GM08714 (cell line): ENCODE data around the gene SEPHS2.
"Not testable (repeated sequence)": the region's sequence is repeated elsewhere in the genome, so short reads cannot be mapped to it uniquely, and the experiment has no call there.

Experiments
- H3K4me3 ChIP-seq: fragments of 200-500 bp; sonication (Bioruptor generic); 2 replicates; pipeline ENCODE4 v1.5.1; 2014; ENCODE audit warnings: mild to moderate bottlenecking, low read length, inconsistent platforms
- ZNF274 ChIP-seq: IDR thresholded peaks from 2 replicates; pipeline ENCODE4 v1.6.1; 2012; ENCODE audit warnings: mild to moderate bottlenecking, low read depth, low read length

The SEPHS2 gene, protein sequence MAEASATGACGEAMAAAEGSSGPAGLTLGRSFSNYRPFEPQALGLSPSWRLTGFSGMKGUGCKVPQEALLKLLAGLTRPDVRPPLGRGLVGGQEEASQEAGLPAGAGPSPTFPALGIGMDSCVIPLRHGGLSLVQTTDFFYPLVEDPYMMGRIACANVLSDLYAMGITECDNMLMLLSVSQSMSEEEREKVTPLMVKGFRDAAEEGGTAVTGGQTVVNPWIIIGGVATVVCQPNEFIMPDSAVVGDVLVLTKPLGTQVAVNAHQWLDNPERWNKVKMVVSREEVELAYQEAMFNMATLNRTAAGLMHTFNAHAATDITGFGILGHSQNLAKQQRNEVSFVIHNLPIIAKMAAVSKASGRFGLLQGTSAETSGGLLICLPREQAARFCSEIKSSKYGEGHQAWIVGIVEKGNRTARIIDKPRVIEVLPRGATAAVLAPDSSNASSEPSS

DNA sequence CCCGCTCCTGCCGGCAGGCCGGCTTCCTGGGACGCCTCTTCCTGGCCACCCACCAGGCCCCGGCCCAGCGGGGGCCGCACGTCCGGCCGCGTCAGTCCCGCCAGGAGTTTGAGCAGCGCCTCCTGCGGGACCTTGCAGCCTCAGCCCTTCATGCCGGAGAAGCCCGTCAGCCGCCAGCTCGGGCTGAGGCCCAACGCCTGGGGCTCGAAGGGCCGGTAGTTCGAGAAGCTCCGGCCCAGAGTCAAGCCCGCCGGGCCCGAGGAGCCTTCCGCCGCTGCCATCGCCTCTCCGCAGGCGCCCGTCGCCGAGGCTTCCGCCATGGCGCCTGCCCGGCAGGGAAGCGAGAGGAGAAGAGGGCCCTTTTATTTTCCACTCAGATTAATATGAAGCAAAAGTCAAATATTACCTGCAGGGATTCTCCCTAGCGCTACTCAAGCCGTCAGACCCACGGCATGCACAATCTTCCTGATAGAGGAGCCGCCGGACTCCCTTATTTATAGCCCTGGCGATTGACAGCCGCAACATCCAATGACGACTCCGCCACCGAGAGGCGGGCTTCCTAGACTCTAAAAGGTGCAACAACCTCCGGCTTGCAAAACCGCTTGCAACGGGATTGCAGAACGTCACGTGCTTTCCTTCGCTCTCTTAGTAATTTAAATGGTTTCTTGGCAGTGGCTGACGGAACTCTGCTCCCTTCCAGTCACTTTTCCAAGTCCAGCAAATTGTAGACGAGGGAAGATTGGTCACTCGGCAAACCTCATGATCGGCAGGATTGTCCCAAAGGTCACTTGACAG is at the start of gene SEPHS2:
Gene SEPHS2 (minus strand): TSS at position 467 of the 795 bp plus-strand sequence. CDS start 147 bp downstream, at position 320.
- peak within 1 kb of the TSS; percentile 83 for H3K4me3 ChIP-seq
- no peak for TF ChIP-seq ZNF274

DNA sequence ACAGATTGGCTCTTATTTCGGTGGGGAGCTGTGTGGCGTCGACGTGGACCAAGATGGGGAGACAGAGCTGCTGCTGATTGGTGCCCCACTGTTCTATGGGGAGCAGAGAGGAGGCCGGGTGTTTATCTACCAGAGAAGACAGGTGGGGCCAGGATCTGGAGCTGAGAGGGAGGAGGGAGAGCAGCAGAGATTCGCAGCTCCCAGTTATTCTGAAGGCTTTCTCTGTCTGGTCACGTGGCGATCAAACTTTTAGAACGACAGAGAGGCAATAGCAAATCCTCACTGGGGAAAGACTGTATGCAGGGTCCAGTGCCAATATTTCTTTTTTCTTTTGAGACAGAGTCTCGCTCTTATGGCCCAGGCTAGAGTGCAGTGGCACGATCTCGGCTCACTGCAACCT is 49.0 kb upstream of the SEPHS2 start:
- TF ChIP-seq ZNF274 = no peak
- H3K4me3 ChIP-seq = no peak overlapping the region

DNA sequence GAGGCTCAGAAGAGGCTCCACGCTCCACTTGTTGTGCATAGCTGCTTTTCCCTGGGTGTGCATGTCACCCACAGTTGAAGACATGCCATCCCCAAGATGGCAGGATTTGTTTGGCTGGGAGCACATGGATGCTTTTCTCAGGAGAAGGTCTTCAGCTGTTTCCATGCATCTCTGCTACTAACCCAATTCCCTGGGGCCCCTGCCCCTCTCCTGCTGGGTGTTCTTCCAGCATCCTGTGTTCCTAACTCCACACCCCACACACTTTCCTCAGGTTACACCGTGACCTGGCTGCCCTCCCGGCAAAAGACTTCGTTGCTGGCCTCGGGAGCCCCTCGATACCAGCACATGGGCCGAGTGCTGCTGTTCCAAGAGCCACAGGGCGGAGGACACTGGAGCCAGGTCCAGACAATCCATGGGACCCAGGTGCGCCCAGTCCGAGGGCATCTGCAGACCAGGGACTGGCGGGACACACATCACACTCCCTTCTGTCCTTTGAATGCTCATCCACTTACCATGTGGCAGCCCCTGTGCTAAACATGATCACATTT is 48.3 kb upstream of the SEPHS2 start:
- no peak for TF ChIP-seq ZNF274

DNA sequence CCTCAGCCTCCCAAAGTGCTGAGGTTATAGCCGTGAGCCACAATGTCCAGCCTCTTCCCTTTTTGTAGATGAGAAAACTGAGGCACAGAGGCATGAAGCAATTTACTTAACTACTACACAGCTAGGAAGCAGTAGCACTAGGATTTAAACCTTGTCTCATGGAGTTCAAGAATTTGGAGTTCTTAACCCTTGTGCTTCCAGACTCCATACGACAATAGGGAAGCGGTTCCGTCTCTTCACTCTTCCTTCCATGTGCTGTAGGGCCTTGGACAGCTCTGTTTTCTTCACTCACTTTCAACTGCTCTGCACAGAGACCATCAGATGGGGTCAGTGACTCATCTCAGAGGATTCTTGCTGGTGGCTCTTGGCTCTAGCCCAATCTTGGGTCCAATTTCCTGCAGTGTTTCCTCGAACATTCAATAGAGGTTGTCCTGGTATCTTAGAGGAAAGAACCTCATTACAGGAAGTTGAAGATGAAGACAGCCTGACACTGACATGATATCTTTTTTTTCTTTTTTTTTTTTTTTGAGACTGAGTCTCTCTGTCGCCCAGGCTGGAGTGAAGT is 46.2 kb upstream of the SEPHS2 start:
- TF ChIP-seq ZNF274 = no peak
- no peak overlapping the region for H3K4me3 ChIP-seq

More for the DNA sequence above, 48.3 kb upstream of the SEPHS2 start:
- no peak overlapping the region for H3K4me3 ChIP-seq

DNA sequence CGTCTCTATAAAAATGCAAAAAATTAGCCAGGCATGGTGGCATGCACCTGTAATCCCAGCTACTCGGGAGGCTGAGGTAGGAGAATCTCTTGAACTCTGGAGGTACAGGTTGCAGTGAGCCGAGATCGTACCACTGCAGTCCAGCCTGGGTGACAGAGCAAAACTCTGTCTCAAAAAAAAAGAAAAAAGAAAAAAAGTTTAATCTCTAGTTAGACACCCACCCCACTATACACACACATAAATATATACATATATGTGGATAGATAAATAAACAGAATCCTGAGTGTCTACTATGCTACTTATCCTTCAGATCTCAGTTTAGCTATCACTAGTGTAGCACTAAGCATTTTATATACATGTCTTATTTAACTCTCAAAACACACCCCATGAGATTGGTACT is 45.6 kb upstream of the SEPHS2 start:
- no peak for TF ChIP-seq ZNF274
- H3K4me3 ChIP-seq = no peak overlapping the region

DNA sequence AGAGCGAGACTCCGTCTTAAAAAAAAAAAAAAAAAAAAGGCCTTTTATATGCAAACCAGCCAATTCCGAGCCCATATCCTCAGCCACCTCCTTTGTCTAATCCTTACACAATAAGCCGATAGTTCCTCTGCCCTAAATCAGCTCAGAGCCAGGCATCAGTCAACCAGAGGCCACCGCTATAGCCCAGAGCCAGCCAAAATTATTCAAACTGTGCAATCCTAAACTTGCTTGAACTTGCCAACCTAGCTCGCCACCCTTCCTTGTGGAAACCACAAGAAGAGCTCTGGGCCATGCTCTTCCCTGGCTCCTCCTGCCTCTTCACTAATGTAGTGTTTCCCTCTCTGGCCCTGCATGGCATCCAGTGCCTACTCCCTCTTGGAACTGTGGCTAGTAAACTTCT is 44.5 kb upstream of the SEPHS2 start:
- no peak for TF ChIP-seq ZNF274
- no peak overlapping the region for H3K4me3 ChIP-seq

DNA sequence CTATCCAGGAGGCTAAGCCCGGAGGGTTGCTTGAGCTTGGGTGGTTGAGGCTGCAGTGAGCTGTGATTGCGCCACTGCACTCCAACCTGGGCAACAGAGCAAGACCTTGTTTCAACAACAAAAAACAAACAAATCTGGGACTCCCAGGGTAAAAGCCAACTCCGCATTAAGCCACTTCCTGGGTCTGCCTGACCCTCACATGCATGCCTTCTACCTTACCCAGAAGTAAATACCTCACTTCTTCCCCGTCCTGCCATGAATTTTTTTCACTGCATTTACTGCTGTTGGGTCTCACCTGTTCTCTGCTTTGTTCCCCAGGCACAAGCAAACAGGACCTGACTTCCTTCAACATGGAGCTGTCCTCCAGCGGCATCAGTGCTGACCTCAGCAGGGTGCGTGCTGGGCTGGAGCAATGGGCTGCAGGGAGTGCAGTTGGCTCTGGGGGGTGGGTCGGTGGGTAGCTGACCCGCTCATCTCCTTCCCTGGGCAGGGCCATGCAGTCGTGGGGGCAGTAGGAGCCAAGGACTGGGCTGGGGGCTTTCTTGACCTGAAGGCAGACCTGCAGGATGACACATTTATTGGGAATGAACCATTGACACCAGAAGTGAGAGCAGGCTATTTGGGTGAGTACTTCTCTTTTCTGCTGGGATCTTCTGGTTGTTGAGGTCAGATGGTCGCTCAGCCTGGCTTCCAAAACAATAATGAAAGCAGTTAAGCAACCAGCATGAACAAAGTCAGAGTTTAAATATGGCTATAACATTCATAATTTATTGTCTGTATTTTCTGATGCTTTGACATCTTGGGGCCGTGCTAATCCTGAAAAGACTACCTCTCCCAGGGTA is 43.3 kb upstream of the SEPHS2 start:
- no peak for TF ChIP-seq ZNF274
- no peak overlapping the region for H3K4me3 ChIP-seq

DNA sequence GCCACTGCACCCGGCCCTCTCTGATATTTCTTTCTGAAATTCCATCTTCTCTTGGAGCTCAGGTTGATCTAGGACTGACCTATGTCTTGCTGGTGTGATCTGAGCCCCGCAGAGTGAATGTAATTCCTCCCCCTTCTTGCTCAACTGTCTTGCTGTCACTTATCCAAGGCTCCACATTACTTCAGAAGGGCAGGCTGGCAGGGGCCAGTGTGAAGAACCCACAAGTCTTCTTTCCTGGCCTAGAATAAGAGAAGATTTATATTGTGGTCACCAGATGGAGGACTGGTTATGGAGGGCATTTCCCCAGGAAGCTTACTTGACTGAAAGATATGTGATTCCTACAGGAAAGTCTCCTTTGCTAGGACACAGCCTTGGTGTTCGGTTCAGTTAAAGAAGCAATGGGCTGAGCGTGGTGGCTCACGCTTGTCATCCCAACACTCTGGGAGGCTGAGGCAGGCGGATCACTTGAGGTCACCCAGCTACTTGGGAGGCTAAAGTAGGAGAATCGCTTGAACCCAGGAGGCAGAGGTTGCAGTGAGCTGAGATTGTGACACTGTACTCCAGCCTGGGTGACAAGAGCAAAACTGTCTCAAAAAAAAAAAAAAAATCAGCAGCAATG is 40.3 kb upstream of the SEPHS2 start:
- no peak for TF ChIP-seq ZNF274
- no peak overlapping the region for H3K4me3 ChIP-seq

DNA sequence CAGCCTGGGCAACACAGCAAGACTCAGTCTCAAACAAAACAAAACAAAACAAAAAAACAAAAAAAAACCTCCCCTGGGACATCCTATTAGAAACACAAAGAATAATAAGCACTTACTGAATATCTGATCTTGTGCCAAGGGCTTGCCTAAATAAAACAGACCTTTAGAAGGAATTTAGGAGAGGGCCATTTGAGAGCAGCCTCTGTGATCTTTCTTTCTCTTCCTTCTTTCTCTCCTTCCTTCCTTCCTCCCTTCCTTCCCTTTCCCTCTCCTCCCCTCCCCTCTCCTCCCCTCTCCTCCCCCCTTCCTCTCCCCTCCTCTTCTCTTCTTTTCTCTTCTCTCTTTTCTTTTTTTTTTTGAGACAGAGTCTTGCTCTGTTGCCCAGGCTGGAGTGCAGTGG is 39.2 kb upstream of the SEPHS2 start:
- no peak overlapping the region for H3K4me3 ChIP-seq
- no peak for TF ChIP-seq ZNF274

DNA sequence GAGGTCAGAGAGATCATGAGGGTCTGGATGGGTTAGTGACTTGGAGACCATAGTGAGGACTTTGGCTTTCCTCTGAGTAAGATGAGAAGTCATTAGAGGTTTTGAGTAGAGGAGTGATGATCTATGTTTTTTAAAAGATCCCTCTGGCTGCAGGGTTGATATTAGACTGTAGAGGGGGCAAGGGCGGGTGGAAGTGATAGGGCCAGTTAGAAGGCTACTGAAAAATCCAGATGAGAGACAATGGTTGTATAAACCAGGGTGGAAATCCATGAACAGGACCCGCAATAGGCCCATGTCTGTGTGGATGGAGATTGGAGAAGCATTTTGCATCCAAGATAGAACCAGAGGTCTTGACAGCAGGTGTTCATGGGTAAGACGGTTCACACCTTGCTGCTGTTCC is 36.7 kb upstream of the SEPHS2 start:
- H3K4me3 ChIP-seq = no peak overlapping the region
- no peak for TF ChIP-seq ZNF274

DNA sequence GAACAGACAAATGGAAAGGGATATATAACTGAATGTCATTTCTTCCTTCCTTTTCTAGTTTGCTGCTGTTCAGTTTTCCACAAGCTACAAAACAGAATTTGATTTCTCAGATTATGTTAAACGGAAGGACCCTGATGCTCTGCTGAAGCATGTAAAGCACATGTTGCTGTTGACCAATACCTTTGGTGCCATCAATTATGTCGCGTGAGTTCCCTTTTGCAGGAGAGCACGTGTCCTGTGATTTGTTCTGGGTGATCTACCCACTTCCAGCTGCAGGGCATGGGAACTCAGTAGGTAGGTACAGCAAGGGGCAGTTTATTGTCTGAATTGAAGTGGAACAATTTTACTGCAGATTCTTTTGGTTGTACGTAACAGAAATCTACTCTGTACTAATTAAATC is 35.7 kb upstream of the SEPHS2 start:
- no peak for TF ChIP-seq ZNF274

DNA sequence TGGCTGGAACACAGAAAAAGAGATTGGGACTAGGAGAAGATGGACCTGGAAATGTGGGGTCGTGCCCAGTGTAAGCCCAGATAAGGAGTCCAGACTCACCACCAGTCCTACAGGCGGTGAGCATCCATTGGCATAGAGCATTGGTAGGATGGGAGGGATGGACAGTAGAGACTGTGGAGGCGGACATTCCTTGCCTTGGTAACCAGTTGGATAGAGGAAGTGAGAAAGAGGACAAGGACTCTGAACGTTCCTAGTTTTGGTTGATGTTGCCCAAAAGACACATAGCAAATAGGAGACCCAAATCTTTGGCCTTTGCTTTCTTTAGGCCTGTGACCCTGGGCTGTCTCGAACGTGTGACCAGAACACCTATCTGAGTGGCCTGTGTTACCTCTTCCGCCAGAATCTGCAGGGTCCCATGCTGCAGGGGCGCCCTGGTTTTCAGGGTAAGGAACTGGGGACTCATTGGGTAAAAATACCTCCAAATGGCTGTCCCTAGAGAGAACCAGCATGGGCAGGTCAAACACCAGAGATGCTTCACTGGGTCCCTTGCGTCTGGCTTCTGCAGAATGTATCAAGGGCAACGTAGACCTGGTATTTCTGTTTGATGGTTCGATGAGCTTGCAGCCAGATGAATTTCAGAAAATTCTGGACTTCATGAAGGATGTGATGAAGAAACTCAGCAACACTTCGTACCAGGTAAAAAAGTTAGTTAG is 33.2 kb upstream of the SEPHS2 start:
- TF ChIP-seq ZNF274 = no peak
- no peak overlapping the region for H3K4me3 ChIP-seq

More for the DNA sequence above, 35.7 kb upstream of the SEPHS2 start:
- H3K4me3 ChIP-seq = no peak overlapping the region

DNA sequence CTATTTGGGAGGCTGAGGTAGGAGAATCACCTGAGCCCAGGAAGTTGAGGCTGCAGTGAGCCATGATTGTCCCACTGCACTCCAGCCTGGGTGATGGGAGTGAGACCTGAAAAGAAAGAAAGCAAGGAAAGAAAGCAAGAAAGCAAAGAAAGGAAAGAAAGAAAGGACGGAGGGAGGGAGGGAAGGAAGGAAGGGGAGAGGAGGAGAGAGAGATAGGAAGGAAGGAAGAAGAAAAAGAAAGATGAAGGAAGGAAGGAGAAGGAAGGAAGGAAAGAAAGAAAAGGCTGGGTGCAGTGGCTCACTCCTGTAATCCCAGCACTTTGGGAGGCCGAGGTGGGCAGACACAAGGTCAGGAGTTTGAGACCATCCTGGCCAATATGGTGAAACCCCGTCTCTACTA is 32.1 kb upstream of the SEPHS2 start:
- H3K4me3 ChIP-seq = not testable (repeated sequence)
